Osteoblast (primary cell): ENCODE results near the gene ERBIN. TPM values are rescaled to one million over a fixed set of nuclear protein-coding genes. Genes with fewer than 3 reads are reported as not detected.
A peak's percentile ranks its signal among the peaks of the same experiment; 100 is the strongest.
"Not testable (repeated sequence)": the region's sequence is repeated elsewhere in the genome, so short reads cannot be mapped to it uniquely, and the experiment has no call there.

Experiments
- DNase-seq: peaks from one replicate; pipeline ENCODE4 v3.0.0; 2011; ENCODE audit warnings: low spot score, mixed read lengths; ENCODE audit not compliant: insufficient read length; ENCODE audit errors: missing footprints
- H2AFZ ChIP-seq: 2 replicates; pipeline ENCODE4 v1.6.0; 2011; ENCODE audit warnings: mild to moderate bottlenecking, low read length
- H3K27ac ChIP-seq: 2 replicates; pipeline ENCODE4 v1.5.1; 2011; ENCODE audit warnings: mild to moderate bottlenecking, low read depth, low read length, moderate library complexity
- H3K27me3 ChIP-seq: 2 replicates; pipeline ENCODE4 v1.6.0; 2012; ENCODE audit warnings: mild to moderate bottlenecking, control low read depth, inconsistent platforms, low read length, moderate library complexity; ENCODE audit not compliant: insufficient read depth
- H3K36me3 ChIP-seq: 2 replicates; pipeline ENCODE4 v1.5.1; 2011; ENCODE audit warnings: mild to moderate bottlenecking, low read length, control low read depth, moderate library complexity; ENCODE audit not compliant: insufficient read depth
- H3K4me1 ChIP-seq: 2 replicates; pipeline ENCODE4 v1.5.1; 2011; ENCODE audit warnings: mild to moderate bottlenecking, low read length, control low read depth, moderate library complexity; ENCODE audit not compliant: insufficient read depth
- H3K4me2 ChIP-seq: 2 replicates; pipeline ENCODE4 v1.6.0; 2011; ENCODE audit warnings: mild to moderate bottlenecking, low read length; ENCODE audit not compliant: insufficient read depth
- H3K4me3 ChIP-seq: fragments of 200-600 bp; sonication (generic); 3 replicates; pipeline ENCODE4 v1.5.1; 2012; ENCODE audit warnings: mild to moderate bottlenecking, low read length, inconsistent platforms; ENCODE audit not compliant: insufficient read depth
- H3K79me2 ChIP-seq: 2 replicates; pipeline ENCODE4 v1.6.0; 2012; ENCODE audit warnings: mild to moderate bottlenecking, low read length, control low read depth, inconsistent platforms; ENCODE audit not compliant: insufficient read depth
- H3K9me3 ChIP-seq: 2 replicates; pipeline ENCODE4 v1.5.1; 2011; ENCODE audit warnings: low read depth, low read length, control low read depth
- H4K20me1 ChIP-seq: 2 replicates; pipeline ENCODE4 v1.6.0; 2012; ENCODE audit warnings: mild to moderate bottlenecking, low read length, control low read depth; ENCODE audit not compliant: insufficient read depth
- total RNA-seq: library from RNA; depleted of rRNA; stranded (reverse); fragments of >200 nt; gene quantifications from 2 replicates; pipeline ENCODE4 v1.2.3, GENCODE V29; 2012
- TF ChIP-seq, protein P1 (sequence below): IDR thresholded peaks from 2 replicates; pipeline ENCODE4 v1.5.1; 2011; ENCODE audit warnings: mild to moderate bottlenecking, low read depth, low read length, moderate library complexity; ENCODE audit errors: extremely low read depth

The ERBIN gene
- total RNA-seq, 1 donor = 199 TPM

DNA sequence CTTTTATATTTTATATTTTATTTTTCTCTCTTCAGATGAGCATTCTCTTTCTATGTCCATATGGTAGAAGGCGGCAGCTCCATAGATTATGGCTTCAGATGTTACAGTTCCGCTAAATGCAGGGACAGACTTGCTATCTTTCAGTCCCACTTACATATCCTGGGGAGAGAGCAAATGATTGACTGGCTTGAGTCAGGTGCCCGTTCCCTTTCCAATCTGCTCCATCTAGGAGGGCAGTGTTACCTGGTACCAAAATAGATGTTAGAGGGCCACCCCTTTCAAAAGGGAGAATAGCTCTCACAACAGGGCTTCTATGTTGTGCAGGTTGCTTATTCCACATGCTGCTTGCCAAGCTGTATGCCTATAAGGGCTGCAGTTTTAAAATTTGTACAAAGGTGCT is 45.3 kb downstream of the ERBIN start:
- Histone ChIP-seq H3K79me2 (peaks cover 96% of the 10 kb centered on the region), H3K27me3 (no peaks in the 10 kb centered on the region), H3K36me3 (peaks cover 3% of the 10 kb centered on the region), H3K9me3 (no peaks in the 10 kb centered on the region), H4K20me1 (peaks cover 81% of the 10 kb centered on the region), H3K27ac (no peak overlapping the region), H3K4me2 (no peak overlapping the region), H3K4me1 (peaks cover 5% of the 10 kb centered on the region), H2AFZ (no peak overlapping the region), H3K4me3 (no peak overlapping the region)
- TF ChIP-seq, protein P1, sequence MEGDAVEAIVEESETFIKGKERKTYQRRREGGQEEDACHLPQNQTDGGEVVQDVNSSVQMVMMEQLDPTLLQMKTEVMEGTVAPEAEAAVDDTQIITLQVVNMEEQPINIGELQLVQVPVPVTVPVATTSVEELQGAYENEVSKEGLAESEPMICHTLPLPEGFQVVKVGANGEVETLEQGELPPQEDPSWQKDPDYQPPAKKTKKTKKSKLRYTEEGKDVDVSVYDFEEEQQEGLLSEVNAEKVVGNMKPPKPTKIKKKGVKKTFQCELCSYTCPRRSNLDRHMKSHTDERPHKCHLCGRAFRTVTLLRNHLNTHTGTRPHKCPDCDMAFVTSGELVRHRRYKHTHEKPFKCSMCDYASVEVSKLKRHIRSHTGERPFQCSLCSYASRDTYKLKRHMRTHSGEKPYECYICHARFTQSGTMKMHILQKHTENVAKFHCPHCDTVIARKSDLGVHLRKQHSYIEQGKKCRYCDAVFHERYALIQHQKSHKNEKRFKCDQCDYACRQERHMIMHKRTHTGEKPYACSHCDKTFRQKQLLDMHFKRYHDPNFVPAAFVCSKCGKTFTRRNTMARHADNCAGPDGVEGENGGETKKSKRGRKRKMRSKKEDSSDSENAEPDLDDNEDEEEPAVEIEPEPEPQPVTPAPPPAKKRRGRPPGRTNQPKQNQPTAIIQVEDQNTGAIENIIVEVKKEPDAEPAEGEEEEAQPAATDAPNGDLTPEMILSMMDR = no peak
- DNase-seq = no peak

DNA sequence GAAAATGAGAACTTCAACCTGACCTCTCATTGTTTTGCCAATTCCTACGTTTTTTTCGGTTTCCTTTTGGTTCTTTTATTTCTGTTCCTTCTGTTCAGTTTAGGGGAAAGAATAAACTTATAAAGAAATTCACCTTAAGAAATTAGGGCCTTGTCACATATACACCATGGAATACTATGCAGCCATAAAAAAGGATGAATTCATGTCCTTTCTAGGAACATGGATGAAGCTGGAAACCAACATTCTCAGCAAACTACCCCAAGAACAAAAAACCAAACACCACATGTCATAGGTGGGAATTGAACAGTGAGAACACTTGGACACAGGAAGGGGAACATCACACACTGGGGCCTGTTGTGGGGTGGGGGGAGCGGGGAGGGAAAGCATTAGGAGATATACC is 46.5 kb downstream of the ERBIN start:
- not testable (repeated sequence) for H3K4me2 ChIP-seq, H3K9me3 ChIP-seq, H3K27ac ChIP-seq, H3K4me3 ChIP-seq, H2AFZ ChIP-seq, H3K4me1 ChIP-seq, DNase-seq, H3K27me3 ChIP-seq, H3K36me3 ChIP-seq
- peaks cover 74% of the 10 kb centered on the region for H4K20me1 ChIP-seq
- H3K79me2 ChIP-seq = peaks cover 86% of the 10 kb centered on the region

DNA sequence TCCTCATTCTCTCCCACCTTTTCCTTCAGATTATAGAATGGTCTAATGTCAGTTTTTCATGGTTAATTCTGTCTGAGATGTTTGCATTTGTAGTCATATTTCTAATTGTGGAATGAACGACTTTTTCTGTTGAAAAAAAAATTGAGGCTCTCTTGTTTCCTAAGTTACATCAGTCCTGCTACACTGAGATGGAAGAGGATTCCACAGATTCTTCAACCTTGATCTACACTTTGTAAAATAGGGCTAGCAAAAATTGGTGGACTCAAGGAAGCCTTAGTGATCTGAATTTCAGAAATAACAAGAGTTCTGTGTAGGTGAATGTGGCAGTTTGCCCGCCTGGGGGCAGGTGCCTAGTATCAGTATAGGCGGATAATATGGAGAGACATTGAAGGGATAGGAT is 51.9 kb downstream of the ERBIN start:
- H3K79me2 ChIP-seq = peaks cover 86% of the 10 kb centered on the region
- peaks cover 5% of the 10 kb centered on the region for H3K4me1 ChIP-seq
- peaks cover 9% of the 10 kb centered on the region for H3K36me3 ChIP-seq
- H2AFZ ChIP-seq = no peak overlapping the region
- no peak overlapping the region for H3K4me2 ChIP-seq
- peaks cover 61% of the 10 kb centered on the region for H4K20me1 ChIP-seq
- peak; percentile 58 for DNase-seq
- no peak overlapping the region for H3K27ac ChIP-seq
- no peaks in the 10 kb centered on the region for H3K27me3 ChIP-seq
- no peaks in the 10 kb centered on the region for H3K9me3 ChIP-seq
- H3K4me3 ChIP-seq = no peak overlapping the region
- TF ChIP-seq, protein P1 = no peak

DNA sequence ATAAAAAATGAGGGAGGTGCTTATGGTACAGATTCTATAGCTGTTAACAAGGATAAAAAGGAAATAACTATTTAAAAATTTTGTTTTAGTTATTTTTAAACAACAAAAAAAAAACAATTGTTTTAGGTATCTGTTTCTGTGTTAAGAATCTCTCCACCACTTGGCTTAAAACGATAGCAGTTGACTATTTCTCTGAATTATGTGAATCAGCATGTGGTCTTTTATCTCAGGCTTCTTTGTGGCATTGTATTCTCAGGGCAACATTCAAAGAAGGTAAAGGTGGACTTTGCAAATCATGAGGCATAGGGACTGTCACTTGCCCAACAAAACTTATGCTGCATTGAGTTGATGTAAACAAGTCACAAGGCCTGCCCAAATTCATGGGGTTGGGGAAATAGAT is 55.2 kb downstream of the ERBIN start:
- no peaks in the 10 kb centered on the region for H3K9me3 ChIP-seq

More for the DNA sequence above, 55.2 kb downstream of the ERBIN start:
- Histone ChIP-seq H4K20me1 (peaks cover 64% of the 10 kb centered on the region), H2AFZ (no peak overlapping the region), H3K4me1 (peaks cover 20% of the 10 kb centered on the region), H3K79me2 (peaks cover 88% of the 10 kb centered on the region), H3K4me3 (no peak overlapping the region), H3K36me3 (peaks cover 6% of the 10 kb centered on the region), H3K4me2 (no peak overlapping the region), H3K27ac (no peak overlapping the region), H3K27me3 (no peaks in the 10 kb centered on the region)
- DNase-seq = no peak
- TF ChIP-seq, protein P1 = no peak
